HepG2 (cell line): ENCODE results near the gene HYOU1. TPM values are rescaled to one million over a fixed set of nuclear protein-coding genes. Genes with fewer than 3 reads are reported as not detected.

Source experiments
- ARID2 ChIP-seq: sonication (generic); formaldehyde crosslinking; IDR thresholded peaks from 2 replicates; pipeline ENCODE4 v1.8.1; 2022; ENCODE audit warnings: mild to moderate bottlenecking, missing genetic modification reagents, borderline replicate concordance
- CTCF ChIP-seq: sonication (generic); formaldehyde crosslinking; IDR thresholded peaks from 2 replicates; pipeline ENCODE4 v1.5.0; 2020; ENCODE audit warnings: mild to moderate bottlenecking, missing genetic modification reagents, moderate library complexity
- EZH2 ChIP-seq: conservative IDR thresholded peaks from 2 replicates; pipeline ENCODE4 v1.6.1; 2012; ENCODE audit warnings: mild to moderate bottlenecking, low read depth, low read length, moderate library complexity
- HDAC6 ChIP-seq: fragments of 200-600 bp; sonication (generic); IDR thresholded peaks from 2 replicates; pipeline ENCODE4 v1.7.0; 2017; ENCODE audit warnings: mild to moderate bottlenecking, antibody characterized with exemption, low read length, low read depth
- HNRNPLL ChIP-seq: fragments of 200-400 bp; formaldehyde crosslinking; IDR thresholded peaks from 2 replicates; pipeline ENCODE4 v1.6.1; 2017; ENCODE audit warnings: mild to moderate bottlenecking, low read depth, low read length; ENCODE audit not compliant: poor library complexity, severe bottlenecking
- KDM5A ChIP-seq: fragments of 200-600 bp; sonication (generic); IDR thresholded peaks from 2 replicates; pipeline ENCODE4 v1.7.0; 2018; ENCODE audit warnings: antibody characterized with exemption, mild to moderate bottlenecking, low read length, borderline replicate concordance
- KLF16 ChIP-seq, 2 experiments: sonication (generic) in 1 of 2; formaldehyde crosslinking in 1 of 2; IDR thresholded peaks; 2 replicates each; pipeline versions ENCODE4 v1.6.1 to v1.8.0; 2016 to 2023; ENCODE audit warnings: missing genetic modification reagents in 2 of 2, missing compliant biosample characterization in 1 of 2
- RCOR2 ChIP-seq: IDR thresholded peaks from 2 replicates; pipeline ENCODE4 v1.6.1; 2016; ENCODE audit warnings: missing biosample characterization, missing genetic modification reagents
- SIN3B ChIP-seq: fragments of 150-350 bp; IDR thresholded peaks from 2 replicates; pipeline ENCODE4 v1.6.1; 2014; ENCODE audit warnings: low read length
- SKIL ChIP-seq: sonication (generic); formaldehyde crosslinking; IDR thresholded peaks from 2 replicates; pipeline ENCODE4 v1.8.0; 2022; ENCODE audit warnings: missing genetic modification reagents, mild to moderate bottlenecking, moderate library complexity, borderline replicate concordance
- TAF1 ChIP-seq: sonication (generic); formaldehyde crosslinking; IDR thresholded peaks from 2 replicates; pipeline ENCODE4 v1.4.0; 2020; ENCODE audit warnings: missing genetic modification reagents
- TEAD3 ChIP-seq: optimal IDR thresholded peaks from 2 replicates; pipeline ENCODE3; 2016; ENCODE audit warnings: borderline replicate concordance
- ZKSCAN8 ChIP-seq: IDR thresholded peaks from 2 replicates; pipeline ENCODE4 v1.6.1; 2016; ENCODE audit warnings: borderline replicate concordance, missing genetic modification reagents, missing compliant biosample characterization
- ZMYM2 ChIP-seq: sonication (generic); formaldehyde crosslinking; IDR thresholded peaks from 2 replicates; pipeline ENCODE4 v1.8.0; 2022; ENCODE audit warnings: mild to moderate bottlenecking, missing genetic modification reagents
- ZNF253 ChIP-seq: sonication (generic); formaldehyde crosslinking; IDR thresholded peaks from 2 replicates; pipeline ENCODE4 v1.8.0; 2022; ENCODE audit warnings: mild to moderate bottlenecking, missing genetic modification reagents, borderline replicate concordance
- ZNF430 ChIP-seq: sonication (generic); formaldehyde crosslinking; IDR thresholded peaks from 2 replicates; pipeline ENCODE4 v1.9.0; 2021; ENCODE audit warnings: mild to moderate bottlenecking, missing genetic modification reagents
- ZNF619 ChIP-seq: sonication (generic); formaldehyde crosslinking; IDR thresholded peaks from 2 replicates; pipeline ENCODE4 v1.4.0; 2020; ENCODE audit warnings: mild to moderate bottlenecking, missing genetic modification reagents
- ZNF740 ChIP-seq: sonication (generic); formaldehyde crosslinking; IDR thresholded peaks from 2 replicates; pipeline ENCODE4 v1.4.0; 2020; ENCODE audit warnings: missing genetic modification reagents
- ZNF75D ChIP-seq: sonication (generic); formaldehyde crosslinking; IDR thresholded peaks from 2 replicates; pipeline ENCODE4 v1.8.1; 2023; ENCODE audit warnings: missing genetic modification reagents, mild to moderate bottlenecking, borderline replicate concordance
- ZNF83 ChIP-seq: sonication (generic); formaldehyde crosslinking; IDR thresholded peaks from 2 replicates; pipeline ENCODE4 v1.4.0; 2020; ENCODE audit warnings: missing genetic modification reagents, mild to moderate bottlenecking, borderline replicate concordance
- ZSCAN29 ChIP-seq: sonication (generic); formaldehyde crosslinking; conservative IDR thresholded peaks from 2 replicates; pipeline ENCODE4 v1.4.0; 2020; ENCODE audit warnings: mild to moderate bottlenecking, missing genetic modification reagents
- polyA plus RNA-seq, 8 experiments: library from polyadenylated mRNA; depleted of rRNA in 3 of 8; stranded (reverse) in 7 of 8; unstranded in 1 of 8; fragments of >200 nt; fragmentation: Illumina TruSeq in 4 of 8; extraction: Trizol in 4 of 8; gene quantifications; 2 replicates each; pipeline versions ENCODE4 v1.2.1 to v1.2.3, GENCODE V29; 2011 to 2016; ENCODE audit warnings: low read depth in 4 of 8, missing spikeins in 1 of 8, mixed read lengths in 1 of 8; ENCODE audit not compliant: insufficient read depth in 1 of 8
- total RNA-seq, 5 experiments: library from RNA; depleted of rRNA; stranded (reverse); fragments of >200 nt; fragmentation: Illumina TruSeq; extraction: Trizol; gene quantifications; 2 replicates each; pipeline ENCODE4 v1.2.3, GENCODE V29; 2016; ENCODE audit warnings: low read depth in 1 of 5
- TF ChIP-seq, protein P1 (sequence below): sonication (generic); formaldehyde crosslinking; IDR thresholded peaks from 2 replicates; pipeline ENCODE4 v1.4.0; 2020; ENCODE audit warnings: missing genetic modification reagents, borderline replicate concordance

Gene HYOU1
- total and polyA plus RNA-seq, 2 of the 13 experiments (the other 11 are each of a cell fraction or from before 2014, with no cell fraction given): 127 to 155 TPM

GRCh38 chr11:119095066-119095880 lies 38.3 kb upstream of the HYOU1 start (continued):
- TF ChIP-seq ZKSCAN8 (CRISPR knock-in tag) (peak; percentile 40; the same call in 1 of the 2 replicates), EZH2 (no peak), KLF16 (CRISPR knock-in tag; IDR thresholded peaks at IDR 0.05) (peak in 1 of 2 experiments; percentile 90; a peak in 2 of 4 replicates), ZNF253 (CRISPR knock-in tag) (peak; percentile 84), CTCF (CRISPR knock-in tag) (peak; percentile 44), SKIL (0 out of 2 replicates have a peak, but pooled peaks have one; percentile 71), TEAD3 (no peak), ZSCAN29 (CRISPR knock-in tag) (no peak; the same call in 1 of the 2 replicates), ZNF619 (CRISPR knock-in tag) (peak; percentile 75; the same call in 1 of the 2 replicates), TAF1 (CRISPR knock-in tag) (peak; percentile 99), RCOR2 (CRISPR knock-in tag) (0 out of 2 replicates have a peak, but pooled peaks have one; percentile 35), ZMYM2 (CRISPR knock-in tag) (peak; percentile 86), SIN3B (peak; percentile 94), ZNF740 (CRISPR knock-in tag) (0 out of 2 replicates have a peak, but pooled peaks have one; percentile 18), KDM5A (peak; percentile 51; the same call in 1 of the 2 replicates), HNRNPLL (peak; percentile 92), ZNF75D (CRISPR knock-in tag) (no peak), ZNF430 (CRISPR knock-in tag) (peak; percentile 85), ZNF83 (CRISPR knock-in tag) (peak; percentile 28; the same call in 1 of the 2 replicates), HDAC6 (no peak), ARID2 (peak; percentile 95)
- TF ChIP-seq, protein P1, sequence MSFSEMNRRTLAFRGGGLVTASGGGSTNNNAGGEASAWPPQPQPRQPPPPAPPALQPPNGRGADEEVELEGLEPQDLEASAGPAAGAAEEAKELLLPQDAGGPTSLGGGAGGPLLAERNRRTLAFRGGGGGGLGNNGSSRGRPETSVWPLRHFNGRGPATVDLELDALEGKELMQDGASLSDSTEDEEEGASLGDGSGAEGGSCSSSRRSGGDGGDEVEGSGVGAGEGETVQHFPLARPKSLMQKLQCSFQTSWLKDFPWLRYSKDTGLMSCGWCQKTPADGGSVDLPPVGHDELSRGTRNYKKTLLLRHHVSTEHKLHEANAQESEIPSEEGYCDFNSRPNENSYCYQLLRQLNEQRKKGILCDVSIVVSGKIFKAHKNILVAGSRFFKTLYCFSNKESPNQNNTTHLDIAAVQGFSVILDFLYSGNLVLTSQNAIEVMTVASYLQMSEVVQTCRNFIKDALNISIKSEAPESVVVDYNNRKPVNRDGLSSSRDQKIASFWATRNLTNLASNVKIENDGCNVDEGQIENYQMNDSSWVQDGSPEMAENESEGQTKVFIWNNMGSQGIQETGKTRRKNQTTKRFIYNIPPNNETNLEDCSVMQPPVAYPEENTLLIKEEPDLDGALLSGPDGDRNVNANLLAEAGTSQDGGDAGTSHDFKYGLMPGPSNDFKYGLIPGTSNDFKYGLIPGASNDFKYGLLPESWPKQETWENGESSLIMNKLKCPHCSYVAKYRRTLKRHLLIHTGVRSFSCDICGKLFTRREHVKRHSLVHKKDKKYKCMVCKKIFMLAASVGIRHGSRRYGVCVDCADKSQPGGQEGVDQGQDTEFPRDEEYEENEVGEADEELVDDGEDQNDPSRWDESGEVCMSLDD (CRISPR knock-in tag): 0 out of 2 replicates have a peak, but pooled peaks have one; percentile 45
